RPMI8226 (cell line): Measurements from ENCODE around the gene GLA.
A peak's percentile ranks its signal among the peaks of the same experiment; 100 is the strongest.

ENCODE experiments used
- DNase-seq: peaks from one replicate; pipeline ENCODE4 v3.0.0-alpha.2; 2015

The GLA gene

DNA sequence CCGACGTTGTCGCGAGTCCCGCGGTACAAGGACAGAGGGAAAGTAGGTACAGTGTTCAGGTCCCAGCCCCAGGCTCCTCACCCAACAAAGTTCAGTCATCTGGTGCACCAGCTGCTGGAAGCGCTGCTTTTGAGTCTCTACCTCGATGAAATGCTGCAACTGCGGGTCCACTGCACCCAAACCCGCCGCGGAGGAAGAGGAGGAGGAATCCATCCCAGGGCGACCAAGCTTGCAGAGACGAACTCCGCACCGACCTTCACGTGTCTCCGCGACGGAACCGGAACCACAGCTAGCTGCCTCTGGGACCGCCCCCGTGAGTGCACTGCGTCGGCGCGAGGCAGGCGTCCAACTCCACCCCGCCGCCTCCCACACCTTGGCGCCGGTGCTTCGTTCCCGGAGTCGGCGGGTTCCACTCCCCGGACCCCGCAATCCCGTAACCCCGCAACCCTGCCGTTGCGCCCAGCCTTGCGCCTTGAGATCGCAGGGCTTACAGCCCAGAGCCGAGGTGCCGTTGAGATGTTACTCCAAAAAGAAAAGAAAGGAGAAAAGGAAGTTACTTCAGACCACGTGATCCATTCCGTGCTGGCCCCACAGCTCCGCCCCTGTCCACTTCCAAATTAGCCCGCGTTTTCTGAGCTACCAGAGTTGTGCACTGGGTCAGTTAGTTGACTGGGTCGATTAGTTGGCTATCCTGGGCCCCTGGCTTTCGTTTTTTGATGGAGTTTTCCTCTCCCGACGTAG is 59.1 kb downstream of the GLA start, which contains the start of gene TIMM8A:
TSS of gene TIMM8A (minus strand) at position 291 of the 741 bp plus-strand sequence. CDS start at position 213, 78 bp downstream.
- DNase-seq = peak; percentile 88

DNA sequence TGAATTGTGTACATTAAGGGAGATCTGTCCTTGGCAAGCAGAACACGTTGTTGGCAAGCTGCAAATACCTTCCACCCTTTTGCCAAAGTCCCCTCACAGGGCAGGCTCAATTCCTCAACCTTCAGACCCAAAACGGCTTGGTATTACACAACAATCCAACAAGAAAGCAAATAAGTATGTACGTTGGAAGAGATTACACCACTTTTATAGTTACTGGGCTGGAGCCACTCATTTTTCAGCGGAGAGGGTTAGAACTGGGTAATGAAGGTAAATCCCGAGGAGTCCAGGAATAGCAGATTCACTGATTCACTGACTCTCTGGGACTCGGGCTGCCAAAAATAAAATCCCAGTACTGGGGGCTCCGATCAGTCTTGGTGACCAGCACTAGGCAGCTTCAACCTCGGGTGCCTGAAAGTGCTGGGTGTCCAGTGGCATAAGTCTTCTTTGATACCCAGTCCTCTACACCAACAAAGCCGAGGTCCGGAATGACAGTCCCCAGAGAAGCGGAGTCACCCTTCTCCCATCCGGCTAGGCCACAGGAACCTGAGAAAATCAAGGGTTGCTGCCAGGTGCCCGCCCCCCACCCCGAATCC is 59.8 kb downstream of the GLA start:
- DNase-seq = peak; percentile 30
